ENCODE results near the gene SERPINA1. TPM values are rescaled to one million over a fixed set of nuclear protein-coding genes. Genes with fewer than 3 reads are reported as not detected.

SERPINA1 gene
- total and polyA plus RNA-seq, 2 of the 13 experiments (the other 11 are each of a cell fraction or from before 2014, with no cell fraction given), result 3,266 to 11,015 TPM

- no peak overlapping the region for H3K4me2 ChIP-seq (ENCODE audit: low read depth, low read length)
- ATAC-seq (no peak), DNase-seq (ENCODE audit: low spot score) (no peak), FAIRE-seq (no peak)
- TF ChIP-seq ZNF629 (CRISPR knock-in tag; conservative IDR thresholded peaks at IDR 0.05), result peak; percentile 90
- TF ChIP-seq ZNF883 (CRISPR knock-in tag; IDR thresholded peaks at IDR 0.05; ENCODE audit: not compliant biosample characterization), result peak; percentile 32
- TF ChIP-seq, protein P1, sequence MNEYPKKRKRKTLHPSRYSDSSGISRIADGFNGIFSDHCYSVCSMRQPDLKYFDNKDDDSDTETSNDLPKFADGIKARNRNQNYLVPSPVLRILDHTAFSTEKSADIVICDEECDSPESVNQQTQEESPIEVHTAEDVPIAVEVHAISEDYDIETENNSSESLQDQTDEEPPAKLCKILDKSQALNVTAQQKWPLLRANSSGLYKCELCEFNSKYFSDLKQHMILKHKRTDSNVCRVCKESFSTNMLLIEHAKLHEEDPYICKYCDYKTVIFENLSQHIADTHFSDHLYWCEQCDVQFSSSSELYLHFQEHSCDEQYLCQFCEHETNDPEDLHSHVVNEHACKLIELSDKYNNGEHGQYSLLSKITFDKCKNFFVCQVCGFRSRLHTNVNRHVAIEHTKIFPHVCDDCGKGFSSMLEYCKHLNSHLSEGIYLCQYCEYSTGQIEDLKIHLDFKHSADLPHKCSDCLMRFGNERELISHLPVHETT (CRISPR knock-in tag; conservative IDR thresholded peaks at IDR 0.05), result no peak
- TF ChIP-seq ZMYM3 (CRISPR knock-in tag; IDR thresholded peaks at IDR 0.05), result peak; percentile 52; the same call in 1 of the 2 replicates
- TF ChIP-seq ZFP62 (CRISPR knock-in tag; IDR thresholded peaks at IDR 0.05), result no peak
- BruUV-seq (replicated peaks), result no TSS peak
- H3K27ac ChIP-seq (ENCODE audit: extremely low read length, insufficient read depth, low read length), result no peak overlapping the region
- H3K4me1 ChIP-seq (ENCODE audit: insufficient read depth, low read length), result peaks cover 94% of the 10 kb centered on the region
- H3K79me2 ChIP-seq (ENCODE audit: insufficient read depth, low read length), result no peaks in the 10 kb centered on the region
- CTCF ChIA-PET (ENCODE audit: low intra/inter-chr PET ratio, low total read pairs), result no interaction called here
- POLR2A ChIA-PET, result interaction anchor here (1.0 to 3.3 kb wide), 5 partner anchors 20 to 51 kb away, joined by 3 to 13 read pairs (median 6); partner anchors contain the start of genes SERPINA10 and SERPINA6
- no peaks in the 10 kb centered on the region for H4K20me1 ChIP-seq (ENCODE audit: insufficient read depth, low read length)
- no peak overlapping the region for H3K4me3 ChIP-seq (replicated peaks in 1 of 3; ENCODE audit: insufficient read depth in 1 of 3, low read depth in 2 of 3, low read length in 3 of 3)
- H2AFZ ChIP-seq (ENCODE audit: low read length), result no peak overlapping the region
- in situ Hi-C loops (cut with HindIII; ENCODE audit: extremely low pct_ligation_motif_present, low pct_unique_long_range_greater_than_20kb), result no loop called here
- no peaks in the 10 kb centered on the region for H3K36me3 ChIP-seq (replicated peaks in 1 of 2; ENCODE audit: control insufficient read depth in 1 of 2, insufficient read depth in 2 of 2, low read length in 2 of 2)
- no peaks in the 10 kb centered on the region; a peak in 1 of 5 replicates for H3K27me3 ChIP-seq (ENCODE audit: control insufficient read depth in 1 of 2, insufficient read depth in 2 of 2, low read length in 2 of 2)
- H3K9me3 ChIP-seq (ENCODE audit: low read length), result no peaks in the 10 kb centered on the region
- 97% methylated on average over 7 of the region's 8 CpGs for whole genome bisulfite sequencing (ENCODE audit: low lambda C conversion rate)
- intact Hi-C loops (cut with micrococcal nuclease; ENCODE audit: unreplicated experiment), result no loop called here
- H3K9ac ChIP-seq (ENCODE audit: insufficient read depth, low read depth, low read length), result no peak overlapping the region
These were observed 45.0 kb downstream of the SERPINA1 start for GRCh38 chr14:94343238-94344005.
